ENCODE data around the gene WWOX. TPM values are rescaled to one million over a fixed set of nuclear protein-coding genes. Genes with fewer than 3 reads are reported as not detected.

Gene WWOX
- total and polyA plus RNA-seq, 2 of the 8 experiments (the other 6 are each of a cell fraction or from before 2014, with no cell fraction given) = 5.4 to 16.7 TPM

DNA sequence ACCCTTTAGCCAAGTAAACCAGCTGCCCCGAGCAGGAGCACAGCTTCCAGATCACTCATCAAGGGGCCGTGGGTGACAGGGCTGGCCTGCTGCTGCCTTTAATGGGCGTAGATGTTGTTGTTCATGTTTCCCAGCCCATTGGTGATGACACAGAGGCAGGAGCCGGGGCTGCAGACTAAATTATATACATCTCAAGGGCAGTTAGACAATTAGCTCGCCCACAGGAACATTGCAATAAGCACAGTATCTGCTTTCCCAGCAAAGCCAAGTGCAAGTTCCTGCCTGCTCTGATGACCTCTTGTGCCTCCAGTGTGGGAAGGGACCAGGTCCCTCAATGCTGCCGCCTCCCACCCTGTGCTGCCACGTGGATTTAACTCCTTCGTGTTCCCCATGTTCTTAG lies 1015.3 kb downstream of the WWOX start (continued):
- TF ChIP-seq, protein P1, sequence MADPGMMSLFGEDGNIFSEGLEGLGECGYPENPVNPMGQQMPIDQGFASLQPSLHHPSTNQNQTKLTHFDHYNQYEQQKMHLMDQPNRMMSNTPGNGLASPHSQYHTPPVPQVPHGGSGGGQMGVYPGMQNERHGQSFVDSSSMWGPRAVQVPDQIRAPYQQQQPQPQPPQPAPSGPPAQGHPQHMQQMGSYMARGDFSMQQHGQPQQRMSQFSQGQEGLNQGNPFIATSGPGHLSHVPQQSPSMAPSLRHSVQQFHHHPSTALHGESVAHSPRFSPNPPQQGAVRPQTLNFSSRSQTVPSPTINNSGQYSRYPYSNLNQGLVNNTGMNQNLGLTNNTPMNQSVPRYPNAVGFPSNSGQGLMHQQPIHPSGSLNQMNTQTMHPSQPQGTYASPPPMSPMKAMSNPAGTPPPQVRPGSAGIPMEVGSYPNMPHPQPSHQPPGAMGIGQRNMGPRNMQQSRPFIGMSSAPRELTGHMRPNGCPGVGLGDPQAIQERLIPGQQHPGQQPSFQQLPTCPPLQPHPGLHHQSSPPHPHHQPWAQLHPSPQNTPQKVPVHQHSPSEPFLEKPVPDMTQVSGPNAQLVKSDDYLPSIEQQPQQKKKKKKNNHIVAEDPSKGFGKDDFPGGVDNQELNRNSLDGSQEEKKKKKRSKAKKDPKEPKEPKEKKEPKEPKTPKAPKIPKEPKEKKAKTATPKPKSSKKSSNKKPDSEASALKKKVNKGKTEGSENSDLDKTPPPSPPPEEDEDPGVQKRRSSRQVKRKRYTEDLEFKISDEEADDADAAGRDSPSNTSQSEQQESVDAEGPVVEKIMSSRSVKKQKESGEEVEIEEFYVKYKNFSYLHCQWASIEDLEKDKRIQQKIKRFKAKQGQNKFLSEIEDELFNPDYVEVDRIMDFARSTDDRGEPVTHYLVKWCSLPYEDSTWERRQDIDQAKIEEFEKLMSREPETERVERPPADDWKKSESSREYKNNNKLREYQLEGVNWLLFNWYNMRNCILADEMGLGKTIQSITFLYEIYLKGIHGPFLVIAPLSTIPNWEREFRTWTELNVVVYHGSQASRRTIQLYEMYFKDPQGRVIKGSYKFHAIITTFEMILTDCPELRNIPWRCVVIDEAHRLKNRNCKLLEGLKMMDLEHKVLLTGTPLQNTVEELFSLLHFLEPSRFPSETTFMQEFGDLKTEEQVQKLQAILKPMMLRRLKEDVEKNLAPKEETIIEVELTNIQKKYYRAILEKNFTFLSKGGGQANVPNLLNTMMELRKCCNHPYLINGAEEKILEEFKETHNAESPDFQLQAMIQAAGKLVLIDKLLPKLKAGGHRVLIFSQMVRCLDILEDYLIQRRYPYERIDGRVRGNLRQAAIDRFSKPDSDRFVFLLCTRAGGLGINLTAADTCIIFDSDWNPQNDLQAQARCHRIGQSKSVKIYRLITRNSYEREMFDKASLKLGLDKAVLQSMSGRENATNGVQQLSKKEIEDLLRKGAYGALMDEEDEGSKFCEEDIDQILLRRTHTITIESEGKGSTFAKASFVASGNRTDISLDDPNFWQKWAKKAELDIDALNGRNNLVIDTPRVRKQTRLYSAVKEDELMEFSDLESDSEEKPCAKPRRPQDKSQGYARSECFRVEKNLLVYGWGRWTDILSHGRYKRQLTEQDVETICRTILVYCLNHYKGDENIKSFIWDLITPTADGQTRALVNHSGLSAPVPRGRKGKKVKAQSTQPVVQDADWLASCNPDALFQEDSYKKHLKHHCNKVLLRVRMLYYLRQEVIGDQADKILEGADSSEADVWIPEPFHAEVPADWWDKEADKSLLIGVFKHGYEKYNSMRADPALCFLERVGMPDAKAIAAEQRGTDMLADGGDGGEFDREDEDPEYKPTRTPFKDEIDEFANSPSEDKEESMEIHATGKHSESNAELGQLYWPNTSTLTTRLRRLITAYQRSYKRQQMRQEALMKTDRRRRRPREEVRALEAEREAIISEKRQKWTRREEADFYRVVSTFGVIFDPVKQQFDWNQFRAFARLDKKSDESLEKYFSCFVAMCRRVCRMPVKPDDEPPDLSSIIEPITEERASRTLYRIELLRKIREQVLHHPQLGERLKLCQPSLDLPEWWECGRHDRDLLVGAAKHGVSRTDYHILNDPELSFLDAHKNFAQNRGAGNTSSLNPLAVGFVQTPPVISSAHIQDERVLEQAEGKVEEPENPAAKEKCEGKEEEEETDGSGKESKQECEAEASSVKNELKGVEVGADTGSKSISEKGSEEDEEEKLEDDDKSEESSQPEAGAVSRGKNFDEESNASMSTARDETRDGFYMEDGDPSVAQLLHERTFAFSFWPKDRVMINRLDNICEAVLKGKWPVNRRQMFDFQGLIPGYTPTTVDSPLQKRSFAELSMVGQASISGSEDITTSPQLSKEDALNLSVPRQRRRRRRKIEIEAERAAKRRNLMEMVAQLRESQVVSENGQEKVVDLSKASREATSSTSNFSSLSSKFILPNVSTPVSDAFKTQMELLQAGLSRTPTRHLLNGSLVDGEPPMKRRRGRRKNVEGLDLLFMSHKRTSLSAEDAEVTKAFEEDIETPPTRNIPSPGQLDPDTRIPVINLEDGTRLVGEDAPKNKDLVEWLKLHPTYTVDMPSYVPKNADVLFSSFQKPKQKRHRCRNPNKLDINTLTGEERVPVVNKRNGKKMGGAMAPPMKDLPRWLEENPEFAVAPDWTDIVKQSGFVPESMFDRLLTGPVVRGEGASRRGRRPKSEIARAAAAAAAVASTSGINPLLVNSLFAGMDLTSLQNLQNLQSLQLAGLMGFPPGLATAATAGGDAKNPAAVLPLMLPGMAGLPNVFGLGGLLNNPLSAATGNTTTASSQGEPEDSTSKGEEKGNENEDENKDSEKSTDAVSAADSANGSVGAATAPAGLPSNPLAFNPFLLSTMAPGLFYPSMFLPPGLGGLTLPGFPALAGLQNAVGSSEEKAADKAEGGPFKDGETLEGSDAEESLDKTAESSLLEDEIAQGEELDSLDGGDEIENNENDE (IDR thresholded peaks at IDR 0.05; ENCODE audit: insufficient replicate concordance, low read length) = no peak
- TF ChIP-seq SIX5 (IDR thresholded peaks at IDR 0.05; ENCODE audit: low read depth, low read length) (no peak), CEBPB (IDR thresholded peaks at IDR 0.05; ENCODE audit: low read depth, low read length) (no peak), RNF2 (IDR thresholded peaks at IDR 0.05; ENCODE audit: borderline replicate concordance, low read depth, low read length, missing control alignments, poor library complexity, severe bottlenecking) (no peak), KDM5A (IDR thresholded peaks at IDR 0.05; ENCODE audit: low read length) (no peak), RXRA (IDR thresholded peaks at IDR 0.05; ENCODE audit: insufficient read depth, low read depth, low read length) (no peak), JUND (IDR thresholded peaks at IDR 0.05; ENCODE audit: low read length) (no peak), POLR2AphosphoS5 (IDR thresholded peaks at IDR 0.05; ENCODE audit: low read depth, low read length) (no peak)

All from H1 (cell line).